Keratinocyte (primary cell): ENCODE results near the gene FAM83G.
"Not testable (repeated sequence)": the region's sequence is repeated elsewhere in the genome, so short reads cannot be mapped to it uniquely, and the experiment has no call there.

Source experiments
- CTCF ChIP-seq, 3 experiments: IDR thresholded peaks in 1 of 3; conservative IDR thresholded peaks in 1 of 3; optimal IDR thresholded peaks in 1 of 3; 2 replicates in 2 of 3; 3 replicates in 1 of 3; pipeline versions ENCODE3 to v1.5.1; 2011; ENCODE audit warnings: low read length in 3 of 3, mild to moderate bottlenecking in 3 of 3, moderate library complexity in 2 of 3, control low read depth in 1 of 3, inconsistent platforms in 1 of 3; ENCODE audit not compliant: insufficient read depth in 2 of 3; ENCODE audit errors: extremely low read depth in 1 of 3
- EZH2 ChIP-seq: IDR thresholded peaks from one replicate; pipeline ENCODE4 v1.6.1; 2012; ENCODE audit warnings: inconsistent platforms, mild to moderate bottlenecking, low read length, moderate library complexity

DNA sequence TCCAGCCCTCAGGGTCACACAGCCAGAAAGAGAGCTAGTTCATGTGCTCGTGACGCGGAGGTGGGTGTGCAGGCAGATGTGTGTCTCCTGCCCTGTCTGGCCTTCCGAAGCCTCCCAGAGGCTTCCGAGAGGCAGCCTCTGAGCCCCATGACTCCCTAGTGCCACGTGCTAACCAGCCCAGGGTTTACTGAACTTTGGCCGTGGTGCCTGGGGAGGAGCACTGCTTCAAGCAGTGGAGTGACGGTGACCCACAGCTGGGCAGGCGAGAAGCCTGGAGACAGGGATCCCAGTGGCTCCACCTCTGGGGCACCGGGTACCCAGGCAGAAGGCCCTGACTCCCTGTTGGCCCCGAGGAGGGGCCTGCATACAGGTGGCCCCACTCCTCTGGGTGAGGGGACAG is 24.1 kb upstream of the FAM83G start:
- TF ChIP-seq CTCF (optimal IDR thresholded peaks at IDR 0.05 in 1 of 3, IDR thresholded peaks at IDR 0.05 in 1 of 3, conservative IDR thresholded peaks at IDR 0.05 in 1 of 3; ENCODE audit: extremely low read depth in 1 of 3, insufficient read depth in 2 of 3, low read length in 3 of 3); EZH2: not testable (repeated sequence)
